Measurements from ENCODE around the gene FZR1.

Gene FZR1

GRCh38 chr19:3465552-3465951 is 40.6 kb upstream of the FZR1 start:
- no peak overlapping the region for H3K27ac ChIP-seq (ENCODE audit: low read length)
- no peaks in the 10 kb centered on the region for H3K4me1 ChIP-seq (ENCODE audit: control insufficient read depth, low read depth, low read length)
- H3K4me3 ChIP-seq (ENCODE audit: low read length): no peak overlapping the region
- H3K36me3 ChIP-seq (ENCODE audit: control insufficient read depth, low read depth, low read length): no peaks in the 10 kb centered on the region
- H3K27me3 ChIP-seq (ENCODE audit: control insufficient read depth, insufficient read depth, low read length): peaks cover 76% of the 10 kb centered on the region
- H3K9ac ChIP-seq (ENCODE audit: low read length): no peak overlapping the region
- H3K9me3 ChIP-seq (ENCODE audit: control insufficient read depth, low read depth, low read length): no peaks in the 10 kb centered on the region

GRCh38 chr19:3466635-3467034 is 39.5 kb upstream of the FZR1 start:
- Histone ChIP-seq H3K9ac (ENCODE audit: low read length) (no peak overlapping the region), H3K4me3 (ENCODE audit: low read length) (no peak overlapping the region), H3K4me1 (ENCODE audit: control insufficient read depth, low read depth, low read length) (no peaks in the 10 kb centered on the region), H3K27me3 (ENCODE audit: control insufficient read depth, insufficient read depth, low read length) (peaks cover 72% of the 10 kb centered on the region), H3K36me3 (ENCODE audit: control insufficient read depth, low read depth, low read length) (no peaks in the 10 kb centered on the region), H3K27ac (ENCODE audit: low read length) (no peak overlapping the region), H3K9me3 (ENCODE audit: control insufficient read depth, low read depth, low read length) (no peaks in the 10 kb centered on the region)

GRCh38 chr19:3467437-3468198 is 38.5 kb upstream of the FZR1 start:
- Histone ChIP-seq H3K27ac (ENCODE audit: low read length) (no peak overlapping the region), H3K36me3 (ENCODE audit: control insufficient read depth, low read depth, low read length) (no peaks in the 10 kb centered on the region), H3K9ac (ENCODE audit: low read length) (no peak overlapping the region), H3K4me1 (ENCODE audit: control insufficient read depth, low read depth, low read length) (no peaks in the 10 kb centered on the region), H3K27me3 (ENCODE audit: control insufficient read depth, insufficient read depth, low read length) (peaks cover 69% of the 10 kb centered on the region), H3K9me3 (ENCODE audit: control insufficient read depth, low read depth, low read length) (no peaks in the 10 kb centered on the region), H3K4me3 (ENCODE audit: low read length) (no peak overlapping the region)

GRCh38 chr19:3468211-3468610 is 37.9 kb upstream of the FZR1 start:
- Histone ChIP-seq H3K4me3 (ENCODE audit: low read length) (no peak overlapping the region), H3K9me3 (ENCODE audit: control insufficient read depth, low read depth, low read length) (no peaks in the 10 kb centered on the region)

DNA sequence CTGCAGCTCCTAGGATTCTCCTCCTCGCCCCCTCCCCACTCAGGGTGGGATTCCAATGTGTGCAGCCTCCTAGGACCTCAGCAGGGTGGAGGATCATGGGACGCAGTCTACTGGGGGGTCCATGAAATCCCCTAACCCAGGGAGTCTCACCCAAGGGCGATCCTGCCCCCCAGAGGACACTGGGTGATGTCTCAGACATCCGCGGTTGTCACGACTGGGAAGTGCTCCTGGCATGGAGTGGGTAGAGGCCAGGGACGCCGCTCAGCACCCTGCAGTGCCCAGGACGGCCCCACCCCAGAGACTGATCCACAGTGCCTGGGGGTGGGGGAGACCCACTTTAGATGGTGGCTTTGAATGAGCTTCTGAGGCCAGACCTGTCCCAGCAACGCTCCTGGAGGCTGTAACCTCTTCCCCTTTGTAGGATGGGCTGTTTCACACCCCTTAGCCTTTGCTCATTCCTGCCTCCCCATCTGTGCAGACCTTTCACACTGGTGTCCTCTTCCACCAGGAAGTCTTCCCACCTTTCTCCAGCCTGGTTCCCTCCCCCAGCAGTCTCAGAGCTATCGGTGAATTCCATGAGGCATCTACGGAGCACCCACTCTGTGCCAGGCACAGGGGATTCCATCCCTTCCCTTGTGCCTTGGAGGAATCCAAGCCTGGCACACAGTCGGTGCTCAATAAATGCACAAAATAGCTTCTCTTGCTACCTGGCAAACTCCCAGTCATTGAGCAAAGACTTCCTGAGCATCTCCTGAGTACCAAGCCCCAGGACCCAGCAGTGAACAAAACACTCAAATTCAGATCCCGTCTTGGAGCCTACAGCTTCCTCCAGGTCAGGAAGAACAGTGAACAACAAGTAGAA is 36.2 kb upstream of the FZR1 start:
- H3K27ac ChIP-seq (ENCODE audit: low read length): no peak overlapping the region
- H3K27me3 ChIP-seq (ENCODE audit: control insufficient read depth, insufficient read depth, low read length): peaks cover 49% of the 10 kb centered on the region
- no peaks in the 10 kb centered on the region for H3K4me1 ChIP-seq (ENCODE audit: control insufficient read depth, low read depth, low read length)

More at GRCh38 chr19:3468211-3468610, 37.9 kb upstream of the FZR1 start:
- no peaks in the 10 kb centered on the region for H3K36me3 ChIP-seq (ENCODE audit: control insufficient read depth, low read depth, low read length)
- peaks cover 64% of the 10 kb centered on the region for H3K27me3 ChIP-seq (ENCODE audit: control insufficient read depth, insufficient read depth, low read length)
- no peak overlapping the region for H3K9ac ChIP-seq (ENCODE audit: low read length)
- H3K4me1 ChIP-seq (ENCODE audit: control insufficient read depth, low read depth, low read length): no peaks in the 10 kb centered on the region
- no peak overlapping the region for H3K27ac ChIP-seq (ENCODE audit: low read length)

DNA sequence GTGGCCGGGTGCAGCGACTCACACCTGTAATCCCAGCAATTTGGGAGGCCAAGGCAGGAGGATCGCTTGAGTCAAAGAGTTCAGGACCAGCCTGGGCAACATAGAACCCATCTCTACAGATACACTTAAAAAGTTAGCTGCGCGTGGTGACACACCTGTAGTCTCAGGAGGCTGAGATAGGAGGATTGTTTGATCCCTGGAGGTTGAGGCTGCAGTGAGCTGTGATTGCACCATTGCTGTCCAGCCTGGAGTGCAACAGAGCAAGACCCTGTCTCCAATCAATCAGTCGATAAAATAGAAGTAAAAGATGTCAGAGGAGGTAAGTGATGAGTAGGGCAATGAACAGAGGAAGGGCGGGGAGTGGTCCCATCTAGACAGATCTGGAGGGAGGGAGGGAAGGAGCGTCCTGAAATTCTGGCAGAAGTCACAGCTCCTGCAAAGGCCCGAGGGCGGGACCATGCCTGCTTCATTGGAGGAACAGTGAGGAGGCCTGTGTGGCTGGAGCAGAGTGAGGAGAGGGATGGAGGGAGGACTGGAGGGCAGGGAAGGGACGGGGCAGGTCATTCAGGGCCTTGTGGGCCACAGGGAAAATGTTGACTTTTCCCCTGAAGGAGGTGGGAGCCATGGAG is 35.5 kb upstream of the FZR1 start:
- no peaks in the 10 kb centered on the region for H3K4me1 ChIP-seq (ENCODE audit: control insufficient read depth, low read depth, low read length)
- no peaks in the 10 kb centered on the region for H3K9me3 ChIP-seq (ENCODE audit: control insufficient read depth, low read depth, low read length)
- no peak overlapping the region for H3K27ac ChIP-seq (ENCODE audit: low read length)
- no peaks in the 10 kb centered on the region for H3K36me3 ChIP-seq (ENCODE audit: control insufficient read depth, low read depth, low read length)
- H3K9ac ChIP-seq (ENCODE audit: low read length): no peak overlapping the region
- peaks cover 41% of the 10 kb centered on the region for H3K27me3 ChIP-seq (ENCODE audit: control insufficient read depth, insufficient read depth, low read length)
- H3K4me3 ChIP-seq (ENCODE audit: low read length): no peak overlapping the region

More for the DNA sequence above, 36.2 kb upstream of the FZR1 start:
- Histone ChIP-seq H3K9ac (ENCODE audit: low read length) (no peak overlapping the region), H3K36me3 (ENCODE audit: control insufficient read depth, low read depth, low read length) (no peaks in the 10 kb centered on the region), H3K4me3 (ENCODE audit: low read length) (no peak overlapping the region), H3K9me3 (ENCODE audit: control insufficient read depth, low read depth, low read length) (no peaks in the 10 kb centered on the region)

DNA sequence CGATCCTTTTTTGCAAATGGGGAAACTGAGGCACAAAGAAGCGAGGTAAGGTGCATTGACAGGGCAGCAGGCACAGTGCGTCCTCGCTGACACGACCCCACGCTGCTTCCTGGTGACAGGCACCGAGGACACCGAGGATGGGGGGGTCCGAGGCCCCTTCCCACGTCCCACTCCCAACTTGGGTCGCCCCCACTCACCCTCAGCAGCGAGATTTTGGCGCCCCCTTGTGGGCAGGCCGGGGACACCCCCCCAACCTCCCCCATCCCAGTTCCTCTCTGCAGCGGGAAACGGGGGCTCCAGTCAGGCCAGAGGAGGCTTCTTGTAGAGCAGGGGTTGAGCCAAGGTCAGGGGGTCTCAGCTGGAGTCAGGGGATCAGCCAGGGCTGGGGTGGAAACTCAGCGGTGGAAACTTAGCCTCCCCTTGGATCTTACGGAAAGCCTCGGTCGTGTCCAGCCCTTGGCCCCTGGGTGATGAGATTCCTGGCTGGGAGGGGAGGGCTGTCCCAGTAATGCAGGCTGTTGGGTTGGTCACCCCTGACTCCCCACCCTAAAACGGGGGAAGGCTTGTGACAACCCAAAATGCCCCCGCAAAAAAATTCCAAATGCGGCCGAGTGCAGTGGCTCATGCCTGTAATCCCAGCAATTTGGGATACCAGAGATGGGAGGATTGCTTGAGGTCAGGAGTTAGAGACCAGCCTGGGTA is 34.0 kb upstream of the FZR1 start:
- H3K27ac ChIP-seq (ENCODE audit: low read length): no peak overlapping the region
- no peak overlapping the region for H3K4me3 ChIP-seq (ENCODE audit: low read length)
- H3K9ac ChIP-seq (ENCODE audit: low read length): no peak overlapping the region
- no peaks in the 10 kb centered on the region for H3K4me1 ChIP-seq (ENCODE audit: control insufficient read depth, low read depth, low read length)
- H3K36me3 ChIP-seq (ENCODE audit: control insufficient read depth, low read depth, low read length): no peaks in the 10 kb centered on the region
- H3K9me3 ChIP-seq (ENCODE audit: control insufficient read depth, low read depth, low read length): no peaks in the 10 kb centered on the region
- peaks cover 28% of the 10 kb centered on the region for H3K27me3 ChIP-seq (ENCODE audit: control insufficient read depth, insufficient read depth, low read length)

DNA sequence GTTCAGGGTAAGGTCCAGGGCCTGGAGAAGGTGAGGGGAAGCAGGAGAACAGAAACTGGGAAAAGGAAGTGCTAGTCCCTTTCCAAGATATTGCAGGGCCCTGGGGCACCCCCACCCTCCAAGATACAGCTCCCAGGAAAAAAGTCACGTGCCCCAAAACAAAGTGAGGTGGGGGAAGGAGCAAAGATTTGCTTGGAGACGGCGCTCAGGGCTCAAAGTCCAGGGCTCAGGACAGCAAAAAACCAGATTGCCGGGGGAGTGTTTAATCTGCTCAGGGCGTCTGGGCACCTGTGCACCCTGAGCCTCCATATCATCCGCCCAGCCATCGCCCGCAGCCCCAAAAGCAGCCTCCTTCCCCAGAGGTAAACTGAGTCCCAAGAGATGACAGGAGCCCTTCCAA is 32.1 kb upstream of the FZR1 start:
- Histone ChIP-seq H3K4me1 (ENCODE audit: control insufficient read depth, low read depth, low read length) (no peaks in the 10 kb centered on the region), H3K9me3 (ENCODE audit: control insufficient read depth, low read depth, low read length) (no peaks in the 10 kb centered on the region), H3K27me3 (ENCODE audit: control insufficient read depth, insufficient read depth, low read length) (peaks cover 27% of the 10 kb centered on the region), H3K27ac (ENCODE audit: low read length) (no peak overlapping the region), H3K4me3 (ENCODE audit: low read length) (no peak overlapping the region), H3K36me3 (ENCODE audit: control insufficient read depth, low read depth, low read length) (no peaks in the 10 kb centered on the region), H3K9ac (ENCODE audit: low read length) (no peak overlapping the region)

GRCh38 chr19:3474614-3475013 is 31.5 kb upstream of the FZR1 start:
- Histone ChIP-seq H3K4me1 (ENCODE audit: control insufficient read depth, low read depth, low read length) (no peaks in the 10 kb centered on the region), H3K27me3 (ENCODE audit: control insufficient read depth, insufficient read depth, low read length) (peaks cover 21% of the 10 kb centered on the region), H3K4me3 (ENCODE audit: low read length) (no peak overlapping the region), H3K9ac (ENCODE audit: low read length) (no peak overlapping the region), H3K27ac (ENCODE audit: low read length) (no peak overlapping the region), H3K36me3 (ENCODE audit: control insufficient read depth, low read depth, low read length) (no peaks in the 10 kb centered on the region), H3K9me3 (ENCODE audit: control insufficient read depth, low read depth, low read length) (no peaks in the 10 kb centered on the region)

GRCh38 chr19:3475449-3475848 is 30.7 kb upstream of the FZR1 start:
- Histone ChIP-seq H3K27me3 (ENCODE audit: control insufficient read depth, insufficient read depth, low read length) (peaks cover 13% of the 10 kb centered on the region), H3K4me1 (ENCODE audit: control insufficient read depth, low read depth, low read length) (no peaks in the 10 kb centered on the region), H3K36me3 (ENCODE audit: control insufficient read depth, low read depth, low read length) (no peaks in the 10 kb centered on the region), H3K9me3 (ENCODE audit: control insufficient read depth, low read depth, low read length) (no peaks in the 10 kb centered on the region), H3K4me3 (ENCODE audit: low read length) (no peak overlapping the region), H3K27ac (ENCODE audit: low read length) (no peak overlapping the region), H3K9ac (ENCODE audit: low read length) (no peak overlapping the region)

GRCh38 chr19:3476830-3477229 is 29.3 kb upstream of the FZR1 start:
- no peak overlapping the region for H3K9ac ChIP-seq (ENCODE audit: low read length)
- H3K27ac ChIP-seq (ENCODE audit: low read length): no peak overlapping the region
- no peaks in the 10 kb centered on the region for H3K36me3 ChIP-seq (ENCODE audit: control insufficient read depth, low read depth, low read length)
- H3K9me3 ChIP-seq (ENCODE audit: control insufficient read depth, low read depth, low read length): no peaks in the 10 kb centered on the region
- H3K4me3 ChIP-seq (ENCODE audit: low read length): no peak overlapping the region
- peaks cover 6% of the 10 kb centered on the region for H3K27me3 ChIP-seq (ENCODE audit: control insufficient read depth, insufficient read depth, low read length)
- H3K4me1 ChIP-seq (ENCODE audit: control insufficient read depth, low read depth, low read length): no peaks in the 10 kb centered on the region
